ENCODE measurements around the gene CSNK1G2. TPM values are rescaled to one million over a fixed set of nuclear protein-coding genes. Genes with fewer than 3 reads are reported as not detected.

The CSNK1G2 gene
- polyA plus RNA-seq, 2 of the 4 experiments (the other 2 are of a cell fraction), result 15.5 to 42.0 TPM

DNA sequence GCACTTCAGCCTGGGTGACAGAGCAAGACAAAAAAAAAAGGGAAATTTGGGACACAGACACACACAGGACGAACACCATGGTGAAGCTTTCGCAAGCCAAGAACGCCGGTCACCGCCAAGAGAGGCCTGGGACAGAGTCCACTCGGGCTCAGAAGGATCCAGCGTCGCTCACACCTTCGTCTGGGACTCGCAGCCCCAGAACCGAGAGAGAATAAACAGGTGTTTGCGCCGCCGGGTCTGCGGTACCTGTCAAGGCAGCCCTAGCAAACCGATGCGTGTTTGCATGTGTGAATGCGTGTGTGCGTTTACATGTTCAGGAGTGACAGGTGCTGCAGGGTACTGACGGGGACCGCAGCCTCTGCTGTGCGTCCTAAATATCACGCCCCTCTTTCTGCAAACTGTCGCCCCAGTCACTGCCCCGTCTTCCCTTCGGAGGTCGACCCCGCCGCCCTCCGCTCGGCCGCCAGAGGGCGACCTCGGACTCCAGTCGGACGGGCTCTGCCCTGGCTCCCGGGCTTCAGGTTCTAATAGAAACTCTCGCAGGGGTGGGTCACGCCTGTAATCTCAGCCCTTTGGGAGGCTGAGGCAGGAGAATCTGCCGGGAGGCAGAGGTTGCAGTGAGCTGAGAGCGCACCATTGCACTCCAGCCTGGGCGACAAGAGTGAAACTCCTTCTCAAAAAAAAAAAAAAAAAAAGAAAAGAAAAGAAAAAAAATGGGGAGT, 11.8 kb upstream of the CSNK1G2 start:
- TF ChIP-seq RAD21 (conservative IDR thresholded peaks at IDR 0.05 in 1 of 2, IDR thresholded peaks at IDR 0.05 in 1 of 2) (peak; percentile 61 to 62), ZSCAN20 (CRISPR knock-in tag; IDR thresholded peaks at IDR 0.05) (no peak), MAZ (IDR thresholded peaks at IDR 0.05; ENCODE audit: borderline replicate concordance, low read depth, low read length) (no peak), HDAC2 (IDR thresholded peaks at IDR 0.05) (no peak), EHMT2 (IDR thresholded peaks at IDR 0.05; ENCODE audit: low read depth) (no peak), ZNF302 (CRISPR knock-in tag; IDR thresholded peaks at IDR 0.05) (no peak), ESRRA (IDR thresholded peaks at IDR 0.05; ENCODE audit: borderline replicate concordance, low read length) (no peak), CBX2 (IDR thresholded peaks at IDR 0.05; ENCODE audit: borderline replicate concordance, low read depth) (no peak), EP300 (IDR thresholded peaks at IDR 0.05) (no peak), SREBF2 (IDR thresholded peaks at IDR 0.05) (no peak), EHF (CRISPR knock-in tag; IDR thresholded peaks at IDR 0.05) (no peak), BHLHE40 (IDR thresholded peaks at IDR 0.05; ENCODE audit: low read depth, low read length) (no peak), SMC3 (IDR thresholded peaks at IDR 0.05) (peak; percentile 55)
- TF ChIP-seq, protein P1, sequence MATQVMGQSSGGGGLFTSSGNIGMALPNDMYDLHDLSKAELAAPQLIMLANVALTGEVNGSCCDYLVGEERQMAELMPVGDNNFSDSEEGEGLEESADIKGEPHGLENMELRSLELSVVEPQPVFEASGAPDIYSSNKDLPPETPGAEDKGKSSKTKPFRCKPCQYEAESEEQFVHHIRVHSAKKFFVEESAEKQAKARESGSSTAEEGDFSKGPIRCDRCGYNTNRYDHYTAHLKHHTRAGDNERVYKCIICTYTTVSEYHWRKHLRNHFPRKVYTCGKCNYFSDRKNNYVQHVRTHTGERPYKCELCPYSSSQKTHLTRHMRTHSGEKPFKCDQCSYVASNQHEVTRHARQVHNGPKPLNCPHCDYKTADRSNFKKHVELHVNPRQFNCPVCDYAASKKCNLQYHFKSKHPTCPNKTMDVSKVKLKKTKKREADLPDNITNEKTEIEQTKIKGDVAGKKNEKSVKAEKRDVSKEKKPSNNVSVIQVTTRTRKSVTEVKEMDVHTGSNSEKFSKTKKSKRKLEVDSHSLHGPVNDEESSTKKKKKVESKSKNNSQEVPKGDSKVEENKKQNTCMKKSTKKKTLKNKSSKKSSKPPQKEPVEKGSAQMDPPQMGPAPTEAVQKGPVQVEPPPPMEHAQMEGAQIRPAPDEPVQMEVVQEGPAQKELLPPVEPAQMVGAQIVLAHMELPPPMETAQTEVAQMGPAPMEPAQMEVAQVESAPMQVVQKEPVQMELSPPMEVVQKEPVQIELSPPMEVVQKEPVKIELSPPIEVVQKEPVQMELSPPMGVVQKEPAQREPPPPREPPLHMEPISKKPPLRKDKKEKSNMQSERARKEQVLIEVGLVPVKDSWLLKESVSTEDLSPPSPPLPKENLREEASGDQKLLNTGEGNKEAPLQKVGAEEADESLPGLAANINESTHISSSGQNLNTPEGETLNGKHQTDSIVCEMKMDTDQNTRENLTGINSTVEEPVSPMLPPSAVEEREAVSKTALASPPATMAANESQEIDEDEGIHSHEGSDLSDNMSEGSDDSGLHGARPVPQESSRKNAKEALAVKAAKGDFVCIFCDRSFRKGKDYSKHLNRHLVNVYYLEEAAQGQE (IDR thresholded peaks at IDR 0.05), result no peak
- TF ChIP-seq, protein P2, sequence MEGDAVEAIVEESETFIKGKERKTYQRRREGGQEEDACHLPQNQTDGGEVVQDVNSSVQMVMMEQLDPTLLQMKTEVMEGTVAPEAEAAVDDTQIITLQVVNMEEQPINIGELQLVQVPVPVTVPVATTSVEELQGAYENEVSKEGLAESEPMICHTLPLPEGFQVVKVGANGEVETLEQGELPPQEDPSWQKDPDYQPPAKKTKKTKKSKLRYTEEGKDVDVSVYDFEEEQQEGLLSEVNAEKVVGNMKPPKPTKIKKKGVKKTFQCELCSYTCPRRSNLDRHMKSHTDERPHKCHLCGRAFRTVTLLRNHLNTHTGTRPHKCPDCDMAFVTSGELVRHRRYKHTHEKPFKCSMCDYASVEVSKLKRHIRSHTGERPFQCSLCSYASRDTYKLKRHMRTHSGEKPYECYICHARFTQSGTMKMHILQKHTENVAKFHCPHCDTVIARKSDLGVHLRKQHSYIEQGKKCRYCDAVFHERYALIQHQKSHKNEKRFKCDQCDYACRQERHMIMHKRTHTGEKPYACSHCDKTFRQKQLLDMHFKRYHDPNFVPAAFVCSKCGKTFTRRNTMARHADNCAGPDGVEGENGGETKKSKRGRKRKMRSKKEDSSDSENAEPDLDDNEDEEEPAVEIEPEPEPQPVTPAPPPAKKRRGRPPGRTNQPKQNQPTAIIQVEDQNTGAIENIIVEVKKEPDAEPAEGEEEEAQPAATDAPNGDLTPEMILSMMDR (IDR thresholded peaks at IDR 0.05), result peak; percentile 75
- peak; percentile 67 to 73 for DNase-seq (ENCODE audit: low read depth in 1 of 2, low spot score in 1 of 2)
- FAIRE-seq, result no peak
- ChIA-PET POLR2A (no interaction called here), CTCF (interaction anchor here (0.6 to 4.0 kb wide), 33 partner anchors 8 to 201 kb away, joined by 3 to 21 read pairs (median 3); no protein-coding TSS in a partner anchor)
- peak overlapping the region; percentile 98 for H3K4me2 ChIP-seq
- peaks cover 5% of the 10 kb centered on the region; the same call in 1 of the 3 replicates for H3K4me1 ChIP-seq
- peaks cover 5% of the 10 kb centered on the region; the same call in 1 of the 3 replicates for H3K9me3 ChIP-seq
- peak; percentile 74 to 94 for ATAC-seq
- peak overlapping the region; percentile 54 to 81 for H3K27ac ChIP-seq
- peak overlapping the region; percentile 47 for H3K4me3 ChIP-seq
- 19% methylated on average over 17 of the region's 42 CpGs for WGBS (ENCODE audit: missing lambda C conversion rate)

DNA sequence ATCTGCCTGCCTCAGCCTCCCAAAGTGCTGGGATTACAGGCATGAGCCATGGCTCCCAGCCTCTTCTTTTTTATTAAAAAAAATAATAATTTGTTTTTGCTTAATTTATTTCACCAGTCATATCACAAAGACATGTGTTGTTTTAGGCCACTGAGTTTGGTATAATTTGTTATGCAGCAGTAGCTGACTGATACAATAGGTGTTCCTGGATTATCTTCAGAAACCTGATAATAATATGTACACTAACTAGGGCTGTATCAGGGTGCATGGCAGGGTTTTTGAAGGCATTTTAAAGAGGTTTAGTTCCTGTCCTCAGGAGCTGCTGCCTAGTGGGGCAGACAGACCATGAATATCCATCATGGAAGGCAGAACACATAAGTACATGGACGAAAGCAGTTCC, 9.5 kb upstream of the CSNK1G2 start:
- Histone ChIP-seq H3K4me1 (peaks cover 5% of the 10 kb centered on the region; the same call in 1 of the 3 replicates), H3K4me2 (no peak overlapping the region), H3K27ac (no peak overlapping the region), H3K4me3 (no peak overlapping the region), H3K9me3 (peaks cover 5% of the 10 kb centered on the region; the same call in 1 of the 3 replicates)
- 53% methylated on average over 1 of the region's 1 CpG for WGBS (ENCODE audit: missing lambda C conversion rate)
- ATAC-seq, result no peak
- POLR2A ChIA-PET, result no interaction called here
- DNase-seq (ENCODE audit: low read depth in 1 of 2, low spot score in 1 of 2), result no peak
- CTCF ChIA-PET, result interaction anchor here (0.5 to 0.8 kb wide), 3 partner anchors 15 to 99 kb away, joined by 3 to 4 read pairs (median 3); no protein-coding TSS in a partner anchor
- FAIRE-seq, result no peak
- TF ChIP-seq HOXA7 (CRISPR knock-in tag; IDR thresholded peaks at IDR 0.05) (no peak), JUNB (IDR thresholded peaks at IDR 0.05) (no peak), EHMT2 (IDR thresholded peaks at IDR 0.05; ENCODE audit: low read depth) (no peak), ZC3H11A (IDR thresholded peaks at IDR 0.05) (no peak), ZFP36 (IDR thresholded peaks at IDR 0.05; ENCODE audit: borderline replicate concordance, partially characterized antibody) (no peak), TP53 (CRISPR knock-in tag; IDR thresholded peaks at IDR 0.05) (no peak), MYC (IDR thresholded peaks at IDR 0.05; ENCODE audit: borderline replicate concordance, low read length) (no peak), KDM1A (IDR thresholded peaks at IDR 0.05; ENCODE audit: low read depth) (no peak)
- TF ChIP-seq, protein P3, sequence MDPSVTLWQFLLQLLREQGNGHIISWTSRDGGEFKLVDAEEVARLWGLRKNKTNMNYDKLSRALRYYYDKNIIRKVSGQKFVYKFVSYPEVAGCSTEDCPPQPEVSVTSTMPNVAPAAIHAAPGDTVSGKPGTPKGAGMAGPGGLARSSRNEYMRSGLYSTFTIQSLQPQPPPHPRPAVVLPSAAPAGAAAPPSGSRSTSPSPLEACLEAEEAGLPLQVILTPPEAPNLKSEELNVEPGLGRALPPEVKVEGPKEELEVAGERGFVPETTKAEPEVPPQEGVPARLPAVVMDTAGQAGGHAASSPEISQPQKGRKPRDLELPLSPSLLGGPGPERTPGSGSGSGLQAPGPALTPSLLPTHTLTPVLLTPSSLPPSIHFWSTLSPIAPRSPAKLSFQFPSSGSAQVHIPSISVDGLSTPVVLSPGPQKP (IDR thresholded peaks at IDR 0.05; ENCODE audit: low read depth, low read length), result no peak
- TF ChIP-seq, protein P4, sequence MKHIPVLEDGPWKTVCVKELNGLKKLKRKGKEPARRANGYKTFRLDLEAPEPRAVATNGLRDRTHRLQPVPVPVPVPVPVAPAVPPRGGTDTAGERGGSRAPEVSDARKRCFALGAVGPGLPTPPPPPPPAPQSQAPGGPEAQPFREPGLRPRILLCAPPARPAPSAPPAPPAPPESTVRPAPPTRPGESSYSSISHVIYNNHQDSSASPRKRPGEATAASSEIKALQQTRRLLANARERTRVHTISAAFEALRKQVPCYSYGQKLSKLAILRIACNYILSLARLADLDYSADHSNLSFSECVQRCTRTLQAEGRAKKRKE (CRISPR knock-in tag; IDR thresholded peaks at IDR 0.05; ENCODE audit: low read depth), result no peak
- TF ChIP-seq, protein P5, sequence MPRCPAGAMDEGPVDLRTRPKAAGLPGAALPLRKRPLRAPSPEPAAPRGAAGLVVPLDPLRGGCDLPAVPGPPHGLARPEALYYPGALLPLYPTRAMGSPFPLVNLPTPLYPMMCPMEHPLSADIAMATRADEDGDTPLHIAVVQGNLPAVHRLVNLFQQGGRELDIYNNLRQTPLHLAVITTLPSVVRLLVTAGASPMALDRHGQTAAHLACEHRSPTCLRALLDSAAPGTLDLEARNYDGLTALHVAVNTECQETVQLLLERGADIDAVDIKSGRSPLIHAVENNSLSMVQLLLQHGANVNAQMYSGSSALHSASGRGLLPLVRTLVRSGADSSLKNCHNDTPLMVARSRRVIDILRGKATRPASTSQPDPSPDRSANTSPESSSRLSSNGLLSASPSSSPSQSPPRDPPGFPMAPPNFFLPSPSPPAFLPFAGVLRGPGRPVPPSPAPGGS (IDR thresholded peaks at IDR 0.05), result no peak

Data from A549 (cell line).